ENCODE measurements around the gene PIK3C2G.

Gene PIK3C2G

GRCh38 chr12:18421867-18422266 is 160.5 kb downstream of the PIK3C2G start:
- no peak for DNase-seq

GRCh38 chr12:18422871-18423270 is 161.6 kb downstream of the PIK3C2G start:
- DNase-seq = no peak

DNA sequence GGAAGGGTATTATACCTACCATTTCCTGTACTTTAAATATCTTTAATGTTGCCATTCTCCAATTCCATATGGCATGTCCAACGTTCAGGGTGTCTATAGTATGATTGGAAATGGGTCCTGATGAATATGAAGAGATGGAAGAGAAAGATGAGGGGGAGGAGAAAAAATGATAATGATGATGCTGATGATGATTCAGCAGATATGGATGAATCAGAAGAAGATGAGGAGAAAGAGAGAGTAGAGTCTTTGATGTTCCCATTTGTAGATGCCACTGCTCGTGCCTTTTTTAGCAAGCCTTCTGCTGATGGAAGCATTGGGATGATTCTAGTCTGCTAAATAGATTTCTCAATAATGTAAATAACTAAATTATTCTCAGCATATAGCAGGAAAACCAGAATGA is 163.5 kb downstream of the PIK3C2G start:
- no peak for DNase-seq

DNA sequence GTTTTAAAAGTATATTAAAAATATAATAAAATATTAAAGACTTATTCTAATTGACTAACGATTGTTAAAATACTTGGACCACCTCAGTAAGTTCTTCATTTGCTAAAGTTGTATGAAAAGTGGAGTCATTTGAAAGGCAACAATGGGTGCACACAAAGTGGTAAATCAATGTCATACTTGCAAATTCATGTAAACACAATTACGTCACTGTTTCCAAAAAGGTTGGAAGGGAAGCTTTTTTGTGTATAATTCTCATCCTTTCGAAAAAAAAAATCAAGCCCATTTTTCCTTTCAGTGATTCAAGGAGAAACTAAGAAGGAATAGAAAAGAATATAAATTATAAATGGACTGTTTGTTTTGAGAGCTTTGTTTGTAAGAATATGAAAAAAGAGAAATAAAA is 166.2 kb downstream of the PIK3C2G start:
- DNase-seq = no peak

DNA sequence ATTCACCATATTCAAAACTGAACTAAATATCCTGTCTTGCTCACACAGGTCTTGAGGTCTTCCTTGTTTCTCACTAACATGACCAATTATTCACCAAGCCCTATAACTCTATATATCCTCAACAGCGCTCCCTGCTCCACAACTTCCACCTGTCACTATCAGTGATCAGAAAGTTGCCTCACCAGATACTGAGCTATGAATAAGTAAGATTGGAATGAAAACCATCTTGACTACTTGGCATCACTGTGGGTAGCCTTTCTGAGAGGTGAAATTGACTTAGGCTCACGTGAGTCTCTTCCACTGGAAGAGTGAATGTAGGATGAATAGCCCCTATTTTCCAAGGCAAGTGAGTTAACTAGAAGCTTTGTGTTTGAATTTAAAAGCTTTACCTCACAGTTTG is 167.1 kb downstream of the PIK3C2G start:
- DNase-seq = no peak

DNA sequence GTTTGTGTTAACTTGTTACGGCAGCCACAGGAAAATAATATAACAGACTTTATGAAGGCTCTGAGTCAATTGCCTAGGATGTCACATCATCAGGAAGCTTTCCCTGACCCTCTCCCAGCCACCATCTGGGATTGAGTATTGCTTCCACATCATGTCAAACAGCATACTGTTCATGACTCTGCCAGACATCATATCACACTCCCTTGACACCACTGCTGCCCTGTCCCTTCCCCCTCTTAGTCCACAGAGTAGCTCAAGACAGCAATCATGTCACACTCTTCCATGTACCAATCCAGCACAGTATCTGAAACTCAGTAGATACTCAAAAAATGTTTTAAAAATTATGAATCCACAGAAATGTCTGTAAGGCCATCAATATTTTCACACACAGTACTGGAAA is 168.0 kb downstream of the PIK3C2G start:
- DNase-seq = no peak

- peak; percentile 9 for DNase-seq
Observed at GRCh38 chr12:18430425-18431048, 169.2 kb downstream of the PIK3C2G start.

DNA sequence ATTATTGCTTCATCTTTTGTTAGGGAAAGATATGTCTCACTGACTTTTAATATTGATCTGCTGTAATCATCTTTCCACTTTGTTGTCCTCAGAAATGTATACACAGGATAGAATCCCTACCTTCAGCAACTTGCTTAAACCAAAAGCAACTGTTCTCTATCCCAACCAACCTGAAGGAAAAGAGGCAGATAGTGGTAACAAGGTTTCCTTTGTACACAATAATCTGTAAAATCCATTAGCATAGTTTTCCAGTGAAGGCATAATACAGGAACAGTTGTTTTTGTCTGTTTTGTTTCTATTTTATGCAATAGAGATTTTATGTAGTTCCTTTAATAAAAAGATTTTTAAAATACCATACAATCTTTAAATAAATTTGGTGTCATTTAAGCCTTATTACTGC is 170.5 kb downstream of the PIK3C2G start:
- no peak for DNase-seq

- DNase-seq = no peak
Observed at GRCh38 chr12:18432206-18432605, 170.9 kb downstream of the PIK3C2G start.

- DNase-seq = no peak
Observed at GRCh38 chr12:18436170-18436569, 174.9 kb downstream of the PIK3C2G start.

DNA sequence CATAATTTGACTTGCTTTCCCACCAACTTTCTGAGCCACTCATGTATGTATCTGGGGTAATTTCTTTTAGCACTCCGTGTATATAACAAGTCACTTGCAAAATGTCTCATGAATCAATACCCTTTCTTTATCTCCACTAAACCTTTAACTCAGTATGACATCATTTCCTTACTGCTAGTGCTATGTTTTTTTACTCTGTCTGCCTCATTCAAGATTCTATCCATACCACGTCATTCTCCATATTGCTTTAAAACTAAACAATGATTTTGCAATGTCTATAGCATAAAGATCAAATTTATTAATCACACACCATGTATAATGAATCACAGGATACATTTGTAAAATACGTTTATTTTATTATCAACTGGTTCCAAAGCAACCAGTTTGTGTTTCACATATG is 178.2 kb downstream of the PIK3C2G start:
- DNase-seq = no peak

DNA sequence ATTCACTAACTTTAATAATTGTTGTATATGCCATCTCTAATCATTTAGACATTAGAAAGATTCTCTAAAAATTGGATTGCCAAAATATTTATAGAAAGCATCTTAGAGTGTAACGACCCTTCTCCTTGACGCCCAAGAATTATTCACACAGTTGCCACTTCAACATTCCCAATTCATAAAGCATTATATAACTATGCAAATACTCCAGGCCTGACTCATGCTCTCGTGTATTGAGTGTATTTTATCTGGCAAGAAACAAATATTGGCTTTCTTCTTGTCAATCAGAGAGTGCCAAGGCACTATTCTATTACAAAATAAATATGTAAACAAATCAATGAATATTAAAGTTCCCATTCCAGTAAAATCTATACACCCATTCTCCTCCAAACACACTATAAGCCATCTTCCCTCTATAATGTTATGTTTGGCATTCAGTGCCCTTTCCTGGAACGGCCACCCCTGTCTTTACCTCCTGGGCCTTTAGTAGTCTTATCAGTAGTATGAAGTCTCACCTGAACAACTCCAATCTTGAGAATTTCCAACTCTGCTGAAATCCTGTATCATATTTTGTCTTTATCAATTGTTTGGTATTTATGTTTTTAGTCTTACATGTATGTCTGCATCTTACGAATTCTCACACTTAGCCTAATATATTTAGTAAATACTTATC is 182.6 kb downstream of the PIK3C2G start:
- no peak for DNase-seq

DNA sequence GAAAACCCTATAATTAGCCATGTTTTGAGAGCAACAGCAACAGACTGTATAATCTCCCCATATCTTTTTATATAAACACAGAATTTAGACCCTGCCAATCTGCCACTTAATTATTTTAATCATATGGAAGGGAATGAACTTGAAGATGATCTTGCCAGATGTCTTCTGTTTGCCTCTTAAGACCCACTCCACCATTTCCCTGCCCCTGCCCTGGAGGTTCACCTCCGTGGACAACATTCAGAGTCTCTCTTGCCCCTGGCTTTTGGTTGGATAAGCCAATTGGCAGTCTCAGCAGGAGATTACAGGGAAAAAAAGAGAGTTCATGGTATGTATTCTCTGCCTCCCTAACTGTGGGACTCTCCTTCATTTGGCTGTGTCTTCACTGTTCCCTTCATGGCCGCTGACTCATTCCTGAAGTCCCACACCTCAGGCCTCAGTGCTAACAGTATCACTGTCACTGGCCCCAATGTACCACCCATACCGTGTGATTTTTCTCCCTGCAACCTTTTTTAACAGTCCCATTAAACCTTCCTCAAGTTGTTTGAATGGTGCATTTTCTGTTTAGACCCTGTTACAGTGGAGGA is 184.8 kb downstream of the PIK3C2G start:
- no peak for DNase-seq

DNA sequence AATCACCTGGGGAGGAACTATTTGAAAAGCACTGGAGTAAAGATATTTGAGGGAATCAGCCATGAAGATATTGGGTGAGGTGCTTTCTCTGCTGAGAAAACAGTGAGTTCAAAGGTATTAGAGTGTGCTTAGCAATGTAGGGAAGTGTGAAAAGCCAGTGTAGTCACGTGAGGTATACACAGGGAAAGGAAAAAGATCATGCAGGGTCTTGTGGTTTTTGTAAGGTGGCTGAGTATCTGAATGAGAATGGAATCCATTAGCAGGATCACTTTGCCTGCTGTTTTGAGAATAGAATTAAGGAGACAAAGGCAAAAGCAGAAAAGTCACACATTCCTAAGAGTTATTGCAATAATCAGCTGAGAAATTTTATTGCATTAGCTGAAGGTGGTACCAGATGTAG is 193.0 kb downstream of the PIK3C2G start:
- no peak for DNase-seq

- no peak for DNase-seq
Observed at GRCh38 chr12:18456344-18456743, 195.0 kb downstream of the PIK3C2G start.

DNA sequence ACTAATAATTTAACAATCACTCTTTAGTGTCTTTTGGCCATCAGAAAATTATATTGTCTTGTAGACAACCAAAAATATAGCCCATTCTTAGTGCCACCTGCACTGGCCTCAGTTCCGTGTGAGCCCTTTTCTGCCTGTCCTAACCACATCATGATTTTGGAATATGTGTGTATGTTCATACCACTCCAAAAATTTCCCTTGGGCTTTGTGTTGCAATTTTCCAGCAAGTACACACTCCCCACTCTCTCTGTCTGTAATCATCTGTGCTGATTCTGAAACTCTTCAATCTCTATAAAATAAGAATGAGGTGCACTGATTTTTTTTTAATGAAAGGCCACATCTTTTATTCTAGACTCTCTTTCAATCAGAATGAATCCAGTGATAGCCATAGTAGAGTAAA is 196.0 kb downstream of the PIK3C2G start:
- DNase-seq = no peak

GRCh38 chr12:18461758-18462157 is 200.4 kb downstream of the PIK3C2G start:
- DNase-seq = no peak

GRCh38 chr12:18462442-18462841 is 201.1 kb downstream of the PIK3C2G start:
- no peak for DNase-seq

- no peak for DNase-seq
Observed at GRCh38 chr12:18467620-18468245, 206.4 kb downstream of the PIK3C2G start.

GRCh38 chr12:18468246-18469075 is 207.1 kb downstream of the PIK3C2G start:
- DNase-seq = no peak

DNA sequence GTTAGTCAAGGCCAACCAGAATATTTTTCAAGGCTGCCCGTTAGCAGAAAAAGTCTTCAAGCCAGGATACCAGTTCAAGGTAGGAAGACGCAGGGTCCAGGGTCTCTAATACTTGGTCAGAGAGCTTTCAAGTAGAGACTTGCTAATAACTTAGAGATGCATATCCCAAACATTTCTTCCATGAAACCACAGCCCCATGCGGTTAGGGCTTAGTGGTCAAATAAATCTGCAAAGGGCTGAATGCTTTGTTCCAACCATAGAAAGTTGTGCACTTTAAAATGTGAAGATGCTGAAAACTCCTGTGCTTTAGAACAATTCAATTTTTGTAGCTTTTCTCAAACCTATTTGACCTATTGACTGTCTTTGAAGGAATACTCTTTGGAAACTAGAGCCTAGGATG is 208.9 kb downstream of the PIK3C2G start:
- DNase-seq = no peak

- no peak for DNase-seq
Observed at GRCh38 chr12:18472304-18472703, 211.0 kb downstream of the PIK3C2G start.

GRCh38 chr12:18472806-18473205 is 211.5 kb downstream of the PIK3C2G start:
- no peak for DNase-seq
